AG10803 (cell line): ENCODE measurements around the gene NDNF.

Experiments used
- DNase-seq: peaks from one replicate; pipeline ENCODE4 v3.0.0; 2010; ENCODE audit warnings: low read depth
- H3K4me3 ChIP-seq: 2 replicates; pipeline ENCODE4 v1.5.1; 2011; ENCODE audit warnings: mild to moderate bottlenecking, low read length, control low read depth
- TF ChIP-seq, protein P1 (sequence below): conservative IDR thresholded peaks from 2 replicates; pipeline ENCODE4 v1.5.1; 2011; ENCODE audit warnings: mild to moderate bottlenecking, low read length, control low read depth, inconsistent platforms

NDNF gene

DNA sequence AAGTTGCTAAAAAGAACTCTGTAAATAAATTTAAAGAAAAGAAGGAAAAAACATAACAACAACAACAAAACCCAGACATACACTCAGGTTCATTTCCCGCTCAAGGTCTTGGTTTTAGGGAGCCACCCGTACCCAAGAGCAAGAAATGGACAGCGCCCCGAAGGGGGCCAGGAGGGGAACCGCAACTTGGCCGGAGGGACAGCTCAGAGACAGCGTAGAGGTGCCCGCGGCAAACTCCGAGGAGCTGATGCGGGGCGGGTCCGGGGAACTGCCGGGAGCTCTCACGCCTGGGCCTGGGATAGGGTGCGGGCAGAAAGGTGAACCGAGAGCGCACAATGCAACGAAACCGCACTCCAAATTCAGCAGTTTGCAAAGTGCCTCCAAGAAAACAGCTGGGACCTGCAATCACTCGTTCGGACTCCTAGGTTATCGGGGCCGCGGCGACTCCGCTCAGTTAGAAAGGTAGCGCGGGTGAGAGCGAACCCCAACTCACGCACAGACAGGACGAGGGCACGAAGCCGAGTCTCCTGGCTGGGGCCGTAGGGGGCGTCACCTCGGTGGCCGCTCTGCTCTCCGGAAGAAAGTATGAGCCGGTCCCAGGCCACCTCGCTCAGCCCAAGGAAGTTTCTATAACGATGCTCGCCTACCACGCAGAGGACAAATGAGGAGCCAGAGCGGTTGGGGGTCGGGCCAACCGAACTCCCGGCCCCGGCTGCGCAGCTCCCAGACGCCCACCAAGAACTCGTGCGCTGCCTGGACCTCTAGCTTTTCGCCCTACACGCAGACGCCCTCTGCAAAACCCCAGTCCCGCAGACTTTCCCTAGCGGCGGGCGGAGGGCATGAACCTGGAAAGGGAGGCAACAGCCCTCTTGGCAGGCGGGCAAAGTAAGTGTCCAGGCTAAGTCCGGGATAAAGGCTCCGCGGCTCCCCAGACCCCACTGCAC is 1.4 kb downstream of the NDNF start:
- DNase-seq, result peak; percentile 58
- peak overlapping the region; percentile 69 for H3K4me3 ChIP-seq
- TF ChIP-seq, protein P1, sequence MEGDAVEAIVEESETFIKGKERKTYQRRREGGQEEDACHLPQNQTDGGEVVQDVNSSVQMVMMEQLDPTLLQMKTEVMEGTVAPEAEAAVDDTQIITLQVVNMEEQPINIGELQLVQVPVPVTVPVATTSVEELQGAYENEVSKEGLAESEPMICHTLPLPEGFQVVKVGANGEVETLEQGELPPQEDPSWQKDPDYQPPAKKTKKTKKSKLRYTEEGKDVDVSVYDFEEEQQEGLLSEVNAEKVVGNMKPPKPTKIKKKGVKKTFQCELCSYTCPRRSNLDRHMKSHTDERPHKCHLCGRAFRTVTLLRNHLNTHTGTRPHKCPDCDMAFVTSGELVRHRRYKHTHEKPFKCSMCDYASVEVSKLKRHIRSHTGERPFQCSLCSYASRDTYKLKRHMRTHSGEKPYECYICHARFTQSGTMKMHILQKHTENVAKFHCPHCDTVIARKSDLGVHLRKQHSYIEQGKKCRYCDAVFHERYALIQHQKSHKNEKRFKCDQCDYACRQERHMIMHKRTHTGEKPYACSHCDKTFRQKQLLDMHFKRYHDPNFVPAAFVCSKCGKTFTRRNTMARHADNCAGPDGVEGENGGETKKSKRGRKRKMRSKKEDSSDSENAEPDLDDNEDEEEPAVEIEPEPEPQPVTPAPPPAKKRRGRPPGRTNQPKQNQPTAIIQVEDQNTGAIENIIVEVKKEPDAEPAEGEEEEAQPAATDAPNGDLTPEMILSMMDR, result peak; percentile 58

DNA sequence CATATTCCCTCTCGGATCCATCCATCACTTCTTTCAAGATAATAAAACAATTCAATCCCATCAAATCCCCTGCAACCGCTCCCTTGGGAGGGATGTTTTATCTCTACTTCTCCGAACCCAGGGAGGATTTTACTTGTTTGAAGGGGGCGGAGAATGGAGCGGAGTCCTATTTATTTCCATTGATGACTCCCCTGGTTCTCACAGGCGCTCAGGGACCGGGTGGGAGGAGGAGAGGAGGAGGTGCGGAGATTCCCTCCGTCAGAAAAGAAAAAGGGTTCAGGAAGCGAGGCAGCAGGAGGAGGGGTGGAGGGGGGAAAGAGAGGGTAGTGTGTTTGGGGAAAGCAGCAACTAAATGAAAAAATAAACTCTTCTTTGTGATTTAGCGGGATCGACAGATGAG is 2.1 kb downstream of the NDNF start:
- no peak for DNase-seq
- peak overlapping the region; percentile 69 for H3K4me3 ChIP-seq
- TF ChIP-seq, protein P1, result no peak

DNA sequence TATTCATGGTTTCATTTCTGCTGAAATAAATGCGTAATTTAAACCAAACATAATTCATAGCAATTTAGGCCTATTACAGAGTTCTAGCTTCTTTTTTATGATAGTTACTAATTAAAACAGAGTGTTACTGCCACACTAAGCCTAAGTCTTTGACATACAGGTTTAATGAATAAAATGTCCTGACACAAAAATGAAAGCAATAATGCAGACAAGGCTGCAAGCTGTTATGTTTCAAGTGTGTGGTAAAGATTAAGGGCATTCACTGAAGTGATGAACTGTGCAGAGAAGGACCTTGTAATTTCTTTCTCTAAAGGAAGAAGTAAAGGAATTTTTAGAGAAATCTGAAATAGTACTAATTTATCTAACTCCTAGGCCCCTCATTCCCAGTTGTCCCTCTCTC is 2.9 kb downstream of the NDNF start:
- TF ChIP-seq, protein P1, result no peak
- peak overlapping the region; percentile 16 for H3K4me3 ChIP-seq
- no peak for DNase-seq

DNA sequence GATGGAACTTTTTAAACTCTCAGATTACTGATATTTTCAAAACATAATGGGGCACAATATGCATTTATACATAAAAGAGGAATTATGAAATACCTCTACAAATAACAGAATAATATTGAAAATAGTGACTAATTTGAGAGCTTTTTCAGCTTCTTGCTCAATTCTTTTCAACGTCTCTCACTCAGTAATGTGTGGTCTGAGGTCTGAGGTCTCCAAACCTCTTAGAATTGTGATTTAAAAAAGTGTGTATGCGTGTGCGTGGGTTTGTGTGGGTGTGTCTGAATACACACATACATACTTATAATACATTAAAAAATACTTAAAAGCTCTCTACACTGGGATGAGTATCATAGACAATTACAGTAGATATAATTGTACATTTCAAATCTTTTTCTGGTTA is 7.9 kb downstream of the NDNF start:
- TF ChIP-seq, protein P1, result no peak
- H3K4me3 ChIP-seq, result no peak overlapping the region
- DNase-seq, result peak; percentile 17

DNA sequence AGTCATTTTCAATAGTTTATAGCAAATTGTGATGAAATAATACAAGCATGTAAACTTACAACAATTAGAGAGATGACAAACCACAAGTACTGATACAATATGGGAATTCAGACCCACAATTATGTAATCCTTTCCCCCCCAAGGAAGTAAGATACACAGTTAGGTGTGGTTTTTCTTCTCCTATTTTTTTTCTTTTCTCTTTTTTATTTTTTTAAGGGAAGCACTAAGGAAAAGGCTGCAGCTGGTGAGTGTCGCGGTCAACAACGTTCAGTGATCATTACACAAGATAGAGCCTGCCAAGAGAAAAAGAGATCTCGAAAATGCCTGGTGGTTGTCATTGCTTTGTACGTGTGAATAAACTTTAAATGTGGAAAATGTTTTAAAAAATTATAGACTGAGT is 9.8 kb downstream of the NDNF start:
- DNase-seq, result peak; percentile 60
- no peak overlapping the region for H3K4me3 ChIP-seq
- TF ChIP-seq, protein P1, result no peak

DNA sequence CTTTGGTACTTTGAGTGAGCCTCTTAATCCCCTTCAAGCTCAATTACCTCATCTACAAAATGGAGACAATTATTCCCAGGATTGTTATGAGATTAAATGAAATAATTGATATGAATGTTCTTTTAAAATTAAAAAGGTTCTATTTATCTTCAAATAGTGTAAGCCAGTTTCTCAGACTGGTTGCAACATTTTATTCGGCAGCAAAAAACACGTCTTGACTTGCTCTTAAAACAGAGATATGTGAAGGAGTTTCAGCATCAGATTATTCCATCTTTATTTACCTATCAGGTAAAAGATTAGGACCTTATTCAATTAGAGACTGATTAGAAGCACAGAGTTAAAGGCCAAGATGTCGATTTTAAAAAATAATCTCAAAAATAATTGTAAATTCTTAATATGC is 10.5 kb downstream of the NDNF start:
- TF ChIP-seq, protein P1, result no peak
- H3K4me3 ChIP-seq, result no peak overlapping the region
- DNase-seq, result no peak

DNA sequence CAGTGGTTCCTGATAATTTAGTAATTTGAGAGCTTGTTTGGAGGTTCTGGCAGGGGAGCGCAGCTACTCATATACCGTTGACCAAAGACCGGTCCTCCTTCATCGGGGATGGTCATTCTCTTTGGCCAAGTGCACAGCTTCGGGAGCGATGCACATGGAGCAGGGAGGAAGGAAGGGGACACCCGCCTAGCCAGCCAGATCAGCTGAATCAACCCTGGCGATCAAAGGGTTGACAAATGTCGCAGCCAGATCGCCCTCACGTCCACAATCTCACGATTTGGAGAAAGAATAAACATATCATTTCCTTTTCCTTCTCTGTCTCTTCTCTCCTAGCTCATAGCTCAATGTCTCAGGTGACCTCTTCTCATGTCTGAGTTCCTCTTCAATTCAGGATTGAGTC is 11.1 kb downstream of the NDNF start:
- DNase-seq, result no peak
- TF ChIP-seq, protein P1, result no peak

More for the DNA sequence above, 11.1 kb downstream of the NDNF start:
- H3K4me3 ChIP-seq, result no peak overlapping the region
